ENCODE measurements around the gene ARHGAP26.

ARHGAP26 gene

DNA sequence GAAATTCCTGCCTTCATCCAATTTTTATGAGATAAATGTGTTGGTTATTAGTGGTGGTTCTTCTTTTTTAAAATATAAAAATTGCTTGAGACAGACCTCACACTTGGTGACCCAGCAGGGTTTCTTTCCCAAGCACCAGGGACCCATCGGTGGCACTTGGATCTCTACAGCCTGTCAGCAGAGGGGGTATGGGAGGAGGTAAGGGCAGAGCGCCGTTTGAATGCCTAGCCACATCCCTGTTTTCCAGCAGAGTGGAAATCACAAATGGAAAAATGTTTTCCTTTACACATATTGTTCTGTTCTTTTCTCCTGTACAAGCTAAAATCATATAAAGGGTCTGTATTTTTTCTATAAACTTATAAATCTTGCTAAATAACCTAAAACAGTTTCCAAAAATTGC lies 385.3 kb downstream of the ARHGAP26 start:
- no peak for DNase-seq

DNA sequence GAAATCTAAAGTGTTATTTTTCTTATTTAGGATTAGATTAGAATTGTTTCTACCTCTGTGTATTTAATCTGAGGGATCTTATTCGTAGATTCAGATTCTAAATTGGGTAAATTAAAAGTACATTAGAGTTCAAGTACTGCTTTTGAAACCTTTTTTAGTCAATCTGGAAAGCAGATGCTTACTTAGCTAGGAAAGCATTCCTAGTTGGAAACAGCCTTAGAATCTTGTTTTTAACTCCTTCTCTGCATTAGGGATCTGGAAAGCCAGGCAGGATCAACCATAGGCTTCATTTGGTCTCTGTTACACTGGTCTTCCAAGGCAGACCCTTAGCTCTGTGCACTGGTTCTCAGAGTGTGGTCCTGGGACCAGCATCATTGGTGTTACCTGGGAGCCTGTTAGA lies 385.9 kb downstream of the ARHGAP26 start:
- DNase-seq, result no peak

DNA sequence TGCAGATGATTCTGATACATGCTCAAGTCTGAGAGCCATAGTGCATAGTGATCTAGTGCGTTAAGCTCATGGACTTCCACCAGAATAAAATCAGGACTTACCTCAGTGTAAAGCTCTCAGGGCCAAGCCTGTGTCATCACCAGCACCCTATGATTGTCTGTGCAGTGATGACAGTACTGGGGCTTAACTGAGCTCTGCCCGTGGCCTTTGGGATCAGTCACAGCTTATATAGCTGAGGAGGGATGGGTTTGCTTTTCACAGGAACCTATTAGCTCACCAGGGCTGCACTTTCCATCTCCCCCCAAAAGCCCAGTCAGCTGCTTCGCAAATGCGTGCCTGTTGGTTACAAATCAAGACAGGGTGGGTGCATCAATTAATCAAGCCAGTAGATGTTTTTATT lies 386.4 kb downstream of the ARHGAP26 start:
- DNase-seq, result no peak

DNA sequence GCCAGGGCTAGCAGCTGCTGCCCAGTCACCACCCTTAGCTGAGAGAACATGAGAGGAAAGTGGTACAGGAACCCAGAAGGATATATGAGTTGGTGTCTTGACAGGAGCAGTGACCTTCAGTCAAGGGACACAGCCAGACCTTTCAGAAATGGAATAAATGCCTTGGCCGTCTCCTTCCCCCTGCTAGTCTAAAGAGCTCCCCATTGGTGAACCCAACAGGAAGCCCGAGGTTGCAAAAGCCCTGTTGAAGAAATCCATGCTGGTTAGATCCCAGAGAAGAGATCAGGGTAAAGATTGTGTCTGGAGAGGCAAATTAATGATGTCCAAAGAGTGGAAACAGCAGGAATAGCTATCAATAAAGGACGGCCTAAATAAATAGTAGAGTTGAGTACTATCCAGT lies 388.9 kb downstream of the ARHGAP26 start:
- no peak for DNase-seq

DNA sequence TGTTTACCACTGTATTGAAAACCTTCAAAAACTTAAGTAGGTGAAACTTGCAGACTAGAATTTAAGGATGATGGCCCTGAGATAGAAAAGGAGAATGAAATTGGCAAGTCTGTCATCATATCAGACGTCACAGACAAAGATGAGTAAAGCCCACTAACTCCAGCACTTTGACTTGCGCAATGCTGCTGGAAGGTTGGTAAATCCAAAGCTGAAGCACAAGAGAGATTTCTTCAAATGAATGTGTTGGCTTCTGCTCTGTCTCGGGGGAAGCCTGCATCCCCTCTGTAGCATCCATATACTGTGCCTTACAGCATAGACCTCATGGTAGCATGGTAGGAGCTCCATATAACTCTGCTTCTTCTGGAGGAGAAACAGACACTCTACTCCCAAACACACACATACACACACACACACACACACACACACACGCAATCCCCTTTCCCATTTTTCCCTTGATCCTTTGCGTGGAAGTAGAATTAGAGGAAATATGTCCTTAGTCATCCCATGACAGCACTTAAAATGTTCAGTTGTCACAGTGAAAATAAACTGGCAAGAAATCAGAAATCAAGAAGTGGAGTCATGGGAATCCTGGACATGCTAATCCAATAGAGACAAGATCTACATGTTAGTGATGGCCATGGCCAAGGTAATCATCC lies 391.8 kb downstream of the ARHGAP26 start:
- DNase-seq, result no peak

DNA sequence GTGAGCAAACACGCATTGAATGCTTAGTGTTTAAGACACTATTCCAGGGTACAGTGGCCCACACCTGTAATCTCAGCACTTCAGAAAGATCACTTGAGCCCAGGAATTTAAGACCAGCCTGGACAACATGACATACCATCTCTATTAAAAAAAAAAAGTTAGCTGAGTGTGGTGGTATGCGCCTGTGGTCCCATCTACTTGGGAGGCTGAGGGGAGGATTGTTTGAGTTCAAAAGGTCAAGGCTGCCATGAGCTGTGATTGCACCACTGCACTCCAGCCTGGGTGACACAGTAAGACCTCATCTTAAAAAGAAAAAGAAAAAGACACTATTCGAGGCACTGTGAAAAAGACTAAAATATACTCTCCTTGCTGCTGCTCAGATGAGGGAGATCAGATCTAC lies 392.6 kb downstream of the ARHGAP26 start:
- no peak for DNase-seq

DNA sequence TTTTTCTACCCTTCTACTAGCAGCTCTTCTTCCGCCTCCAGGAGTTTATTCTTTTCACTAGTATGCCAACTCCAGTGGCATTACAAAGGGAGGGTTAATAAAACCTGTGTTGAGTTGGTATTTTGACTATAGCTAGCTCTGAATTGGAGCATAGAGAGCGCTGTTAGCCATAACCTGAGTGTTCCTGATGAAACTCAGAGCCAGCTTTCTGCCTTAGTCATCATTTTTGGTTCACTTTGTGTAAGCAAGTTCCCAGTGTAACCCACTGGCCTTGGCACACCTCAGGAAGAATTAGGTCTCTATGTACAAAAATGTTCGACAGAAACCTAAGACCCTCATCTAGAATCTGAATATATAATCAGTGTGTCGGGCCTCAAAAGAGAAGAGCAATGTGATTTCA lies 394.4 kb downstream of the ARHGAP26 start:
- no peak for DNase-seq

DNA sequence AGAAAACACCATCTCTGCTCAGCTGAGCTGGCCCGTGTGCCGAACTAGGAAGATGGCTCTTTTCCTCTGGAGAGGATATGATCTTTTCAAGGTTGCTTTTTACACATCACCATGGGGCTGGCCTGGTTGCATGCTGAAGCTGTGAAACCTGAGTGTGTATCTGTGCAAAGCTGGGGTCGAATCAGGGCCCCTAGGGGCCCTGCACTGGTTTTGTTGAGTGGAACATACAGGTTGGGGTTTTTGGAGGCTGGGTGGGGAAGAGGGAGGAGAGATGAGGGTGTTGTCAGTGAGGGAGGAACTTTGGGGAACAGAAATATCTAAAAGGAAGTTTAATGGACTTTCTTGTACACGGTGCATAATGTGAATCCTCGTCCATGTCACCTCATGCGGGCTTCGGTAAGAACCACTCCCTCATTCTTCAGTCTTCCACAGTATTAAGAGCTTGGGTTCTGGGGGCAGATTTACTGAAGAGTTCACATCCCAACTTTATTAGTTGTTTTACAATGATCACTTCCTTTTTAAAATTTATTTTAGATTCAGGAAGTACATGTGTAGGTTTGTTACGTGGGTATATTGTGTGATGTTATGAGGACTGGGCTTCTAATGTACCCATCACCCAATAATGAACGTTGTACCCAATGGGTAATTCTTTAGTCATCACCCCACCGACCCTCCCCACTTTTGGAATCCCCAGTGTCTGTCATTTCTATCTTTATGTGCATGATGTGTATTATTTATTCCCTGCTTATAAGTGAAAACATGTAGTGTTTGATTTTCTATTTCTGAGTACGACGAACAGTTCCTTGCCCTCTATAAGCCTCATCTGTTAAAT lies 395.1 kb downstream of the ARHGAP26 start:
- DNase-seq, result no peak

DNA sequence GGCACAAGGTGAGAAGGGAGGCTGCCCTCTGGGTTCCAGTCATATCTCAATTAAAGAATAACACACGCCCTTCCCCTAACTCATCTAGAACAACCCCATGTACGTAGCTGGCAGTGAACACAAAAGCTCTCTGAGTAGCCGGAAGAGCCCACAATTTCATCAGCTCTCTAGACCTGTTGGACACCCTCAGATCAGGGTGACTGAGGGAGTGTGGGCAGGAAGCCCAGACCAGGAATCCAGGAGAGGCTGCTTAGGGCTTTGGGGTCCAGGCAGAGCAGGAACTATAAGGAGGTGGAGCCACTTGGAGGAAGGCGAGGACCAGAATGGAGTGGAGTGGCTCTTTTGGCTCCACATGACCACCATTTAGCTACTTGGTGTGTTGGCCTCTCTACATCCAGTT lies 395.9 kb downstream of the ARHGAP26 start:
- no peak for DNase-seq

DNA sequence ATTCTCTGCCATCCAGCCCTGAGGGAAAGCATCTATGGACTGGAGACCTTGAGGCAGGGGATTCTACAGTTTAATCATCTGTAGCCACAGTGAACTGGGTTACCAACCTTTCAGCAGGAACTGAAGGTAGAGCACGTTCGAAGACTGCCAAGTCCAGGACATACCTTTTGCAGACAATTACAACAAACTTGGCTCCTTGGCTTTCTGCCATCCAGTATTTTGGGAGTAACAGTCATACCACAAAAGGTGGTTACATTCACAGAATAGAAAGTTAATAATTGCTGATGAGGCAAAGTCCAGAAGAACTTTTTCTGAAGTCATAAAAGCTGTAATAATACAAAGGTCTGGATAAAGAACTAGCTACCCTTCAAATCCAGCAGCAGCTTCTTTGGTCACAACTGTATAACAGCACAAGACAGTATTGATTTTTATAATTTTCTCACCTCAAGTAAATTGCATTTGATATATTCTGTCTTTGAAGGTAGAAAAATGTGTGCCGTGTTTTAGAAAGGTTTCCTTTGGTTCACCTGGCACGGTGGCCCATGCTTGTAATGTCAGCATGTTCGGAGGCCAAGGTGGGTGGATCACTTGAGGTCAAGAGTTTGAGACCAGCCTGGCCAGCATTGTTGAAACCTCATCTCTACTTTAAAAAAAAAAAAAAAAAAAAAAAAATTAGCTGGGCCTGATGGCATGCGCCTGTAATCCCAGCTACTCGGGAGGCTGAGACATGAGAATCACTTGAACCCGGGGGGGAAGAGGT lies 396.7 kb downstream of the ARHGAP26 start:
- no peak for DNase-seq

DNA sequence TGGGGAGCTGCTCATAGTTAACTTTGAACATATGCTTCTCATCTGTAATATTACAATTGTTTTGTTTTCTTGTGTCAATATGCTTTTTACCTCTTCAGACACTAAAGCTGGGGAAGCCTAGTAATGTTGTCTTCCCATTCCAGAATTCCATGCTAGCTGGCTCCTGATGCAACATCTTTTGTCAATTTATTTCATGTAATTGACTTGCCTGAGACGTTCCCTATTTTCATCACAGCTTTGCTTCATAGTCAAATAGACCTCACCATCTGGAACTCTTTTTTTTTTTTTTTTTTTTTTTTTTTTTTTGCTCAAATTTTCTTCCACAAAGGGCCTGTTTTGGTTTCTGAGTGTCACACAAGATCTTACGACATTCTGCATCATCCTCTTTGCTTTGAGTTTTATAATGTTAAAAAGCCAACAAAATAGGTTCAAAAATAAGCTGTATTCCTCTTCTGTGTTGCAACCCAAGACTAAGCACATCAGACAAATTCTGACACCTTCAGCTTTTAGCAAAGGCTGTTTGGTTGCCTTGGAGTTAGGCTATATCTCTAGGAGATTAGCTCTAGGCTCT lies 398.1 kb downstream of the ARHGAP26 start:
- peak; percentile 64 for DNase-seq

DNA sequence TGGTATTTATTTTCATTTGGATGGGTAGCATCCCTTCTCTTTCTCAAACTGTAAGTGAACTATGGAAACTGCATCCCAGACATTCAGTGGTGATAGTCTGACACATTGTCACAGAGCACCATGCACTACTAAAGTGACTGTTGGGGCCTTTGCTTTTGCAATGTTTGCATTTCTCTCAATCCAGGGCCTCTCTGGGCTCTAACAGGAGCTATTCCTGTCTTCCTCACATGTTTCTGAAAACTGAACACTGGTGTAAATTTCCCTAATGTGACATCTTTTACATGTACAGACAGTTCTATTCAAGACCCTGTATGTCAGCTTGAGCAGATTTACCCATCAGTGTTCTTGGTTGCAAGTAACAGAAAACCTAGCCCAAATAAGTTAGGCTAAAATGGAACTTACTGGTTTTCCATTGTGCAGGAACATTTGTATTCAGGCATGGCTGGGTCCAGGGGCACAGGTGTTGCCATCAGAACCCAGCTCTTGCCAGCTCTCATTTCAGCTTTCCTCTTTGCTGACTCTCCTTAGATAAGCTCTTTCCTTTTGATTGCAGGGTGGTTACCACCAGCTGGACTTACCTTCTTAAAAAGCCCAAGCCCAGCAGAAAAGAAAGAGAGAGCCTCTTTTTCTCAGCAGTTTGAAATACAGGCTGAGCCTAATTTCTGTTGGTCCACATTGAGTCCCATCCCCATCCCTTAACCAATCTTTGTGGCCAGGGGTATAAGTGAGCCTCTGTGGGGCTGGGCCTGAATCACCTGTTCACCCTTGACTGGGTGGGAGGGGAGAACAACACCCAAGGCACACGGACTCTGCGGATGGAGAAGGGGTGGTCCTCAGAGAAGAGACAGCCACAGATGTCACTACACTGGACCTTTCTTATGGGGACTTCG lies 399.0 kb downstream of the ARHGAP26 start:
- no peak for DNase-seq

DNA sequence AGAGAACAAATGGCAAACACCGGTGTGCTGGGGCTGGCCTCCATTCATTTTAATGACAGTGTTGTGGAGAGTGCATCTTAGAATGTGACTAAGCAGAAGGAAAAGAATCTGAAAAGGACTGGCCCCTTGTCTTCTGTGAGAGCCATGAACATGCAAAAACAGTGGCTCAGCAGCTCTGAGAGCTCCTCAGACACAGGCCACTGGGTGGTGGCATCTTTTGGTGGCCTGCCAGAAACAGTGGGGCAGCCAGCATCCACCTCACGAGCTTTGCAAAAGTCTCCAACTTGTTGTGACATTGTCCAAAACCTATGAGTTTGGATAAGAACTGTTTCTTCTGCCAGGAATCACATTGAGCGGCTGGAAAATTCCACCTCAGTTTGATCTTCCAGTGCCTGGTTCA lies 399.9 kb downstream of the ARHGAP26 start:
- no peak for DNase-seq

DNA sequence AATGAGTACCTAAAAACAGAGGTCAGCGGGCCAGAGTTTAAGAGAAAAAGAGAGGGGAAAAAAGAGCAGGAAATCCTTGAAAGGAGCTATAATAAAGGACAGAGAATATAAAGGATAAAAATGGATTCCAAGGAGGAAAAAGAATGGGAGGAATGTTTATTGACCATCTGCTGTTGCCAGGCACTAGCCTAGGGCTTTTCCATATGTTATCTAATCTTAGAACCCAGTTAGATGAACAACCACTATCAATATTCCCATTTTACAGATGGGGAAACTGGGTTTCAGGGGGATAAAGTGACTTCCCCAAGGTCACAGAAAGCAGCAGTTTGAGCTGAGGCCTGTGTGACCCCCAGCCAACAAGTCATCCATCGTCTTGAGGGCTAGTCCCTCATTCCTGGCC lies 400.8 kb downstream of the ARHGAP26 start:
- no peak for DNase-seq

DNA sequence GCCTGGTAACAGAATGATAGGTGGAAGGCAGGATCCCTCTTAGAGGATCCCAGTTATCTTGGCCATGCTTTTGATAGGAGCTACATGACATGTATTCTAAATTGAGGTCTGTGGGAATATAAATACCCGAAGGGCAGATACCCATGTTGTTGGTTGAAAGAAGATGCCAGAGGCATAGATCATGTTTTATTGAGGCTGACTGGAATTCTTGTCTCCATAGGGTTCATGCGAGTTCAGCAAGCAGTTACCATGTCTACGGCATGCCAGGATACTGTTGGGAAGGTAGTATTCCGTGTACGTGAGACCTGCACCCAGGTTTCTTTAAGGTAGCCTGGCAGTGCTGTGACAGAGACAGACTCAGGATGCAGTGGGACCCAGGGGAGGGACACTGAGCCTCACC lies 402.6 kb downstream of the ARHGAP26 start:
- DNase-seq, result no peak

DNA sequence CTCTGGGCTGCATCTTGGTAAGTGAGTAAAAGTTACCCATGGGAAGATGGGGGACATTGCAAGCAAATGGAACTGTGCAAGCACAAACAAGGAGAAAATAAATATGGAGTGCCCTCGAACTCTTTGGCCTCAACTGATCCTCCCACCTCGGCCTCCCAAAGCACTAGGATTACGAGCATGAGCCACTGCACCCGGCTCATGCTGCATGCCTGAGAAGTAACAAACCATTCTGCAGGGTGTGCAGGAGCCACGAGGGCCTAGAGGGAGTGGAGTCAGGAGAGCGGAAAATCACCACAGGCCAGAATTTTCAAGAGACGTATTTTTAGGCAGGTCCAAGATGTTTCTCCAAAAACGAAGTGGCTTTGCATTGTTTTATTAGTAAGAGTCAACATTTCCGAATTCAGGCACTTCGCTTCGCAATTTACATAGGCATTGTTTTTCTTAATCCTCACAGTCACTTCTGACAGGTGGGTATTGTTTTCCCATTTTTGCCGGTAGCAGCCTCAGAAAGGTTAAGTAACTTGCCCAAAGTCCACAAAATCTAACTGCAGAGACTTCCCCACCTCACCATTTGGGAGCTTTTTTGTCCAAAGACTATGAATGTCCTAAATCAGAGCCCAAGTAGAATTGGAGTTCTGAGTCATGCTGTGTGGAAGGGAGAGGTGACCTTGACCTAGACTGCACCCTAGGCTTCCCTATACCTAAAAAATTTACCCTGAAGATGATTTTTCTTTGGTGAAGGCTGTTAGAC lies 403.1 kb downstream of the ARHGAP26 start:
- no peak for DNase-seq

DNA sequence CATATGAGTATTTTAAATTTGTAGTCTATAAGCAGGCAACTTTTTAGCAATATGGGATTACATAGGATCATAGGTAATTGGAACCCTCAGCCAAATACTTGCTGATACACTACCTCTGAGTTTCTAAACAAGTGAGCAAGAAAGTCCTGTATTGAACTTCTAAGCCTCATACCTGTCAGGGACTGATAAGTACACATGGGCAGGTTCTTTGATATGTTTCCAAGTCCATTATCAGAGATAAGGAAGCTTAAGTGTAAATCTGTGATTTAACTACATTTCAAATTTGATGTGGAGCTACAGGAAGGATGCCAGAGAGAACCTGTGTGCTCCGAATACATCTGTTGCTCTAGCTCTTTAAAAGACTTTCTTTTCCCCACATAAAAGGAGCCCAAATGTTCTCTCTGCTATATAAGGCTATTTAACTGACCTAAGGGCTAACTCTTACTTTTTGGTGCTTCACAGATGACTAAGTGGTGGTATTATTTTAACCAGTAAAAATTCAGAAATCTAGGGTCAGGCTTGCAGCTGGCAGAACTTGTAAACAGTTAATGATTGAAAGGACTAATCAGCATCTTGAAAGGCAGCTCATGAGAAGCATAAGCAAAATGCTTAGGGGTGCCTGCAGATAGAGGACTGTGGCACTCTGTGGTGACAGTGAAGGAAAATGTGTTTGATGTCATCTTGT lies 404.7 kb downstream of the ARHGAP26 start:
- DNase-seq, result no peak

DNA sequence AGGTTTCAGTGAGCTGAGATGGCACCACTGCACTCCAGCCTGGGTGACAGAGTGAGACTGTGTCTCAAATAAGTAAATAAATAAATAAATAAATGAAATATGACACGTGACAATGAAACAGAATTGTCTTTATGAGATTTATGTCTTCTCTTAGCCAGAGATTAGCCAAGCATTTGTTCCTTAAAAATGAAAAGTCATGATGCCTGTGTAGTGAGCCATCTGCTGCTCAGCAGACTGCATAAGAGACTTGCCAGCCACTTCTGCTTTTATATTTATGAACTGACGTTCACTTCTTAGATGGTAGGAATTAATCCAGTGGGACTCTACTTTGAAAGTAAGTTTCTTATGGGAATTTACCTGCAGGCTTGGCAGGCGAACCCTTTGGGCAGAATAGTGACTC lies 405.9 kb downstream of the ARHGAP26 start:
- DNase-seq, result peak; percentile 61

DNA sequence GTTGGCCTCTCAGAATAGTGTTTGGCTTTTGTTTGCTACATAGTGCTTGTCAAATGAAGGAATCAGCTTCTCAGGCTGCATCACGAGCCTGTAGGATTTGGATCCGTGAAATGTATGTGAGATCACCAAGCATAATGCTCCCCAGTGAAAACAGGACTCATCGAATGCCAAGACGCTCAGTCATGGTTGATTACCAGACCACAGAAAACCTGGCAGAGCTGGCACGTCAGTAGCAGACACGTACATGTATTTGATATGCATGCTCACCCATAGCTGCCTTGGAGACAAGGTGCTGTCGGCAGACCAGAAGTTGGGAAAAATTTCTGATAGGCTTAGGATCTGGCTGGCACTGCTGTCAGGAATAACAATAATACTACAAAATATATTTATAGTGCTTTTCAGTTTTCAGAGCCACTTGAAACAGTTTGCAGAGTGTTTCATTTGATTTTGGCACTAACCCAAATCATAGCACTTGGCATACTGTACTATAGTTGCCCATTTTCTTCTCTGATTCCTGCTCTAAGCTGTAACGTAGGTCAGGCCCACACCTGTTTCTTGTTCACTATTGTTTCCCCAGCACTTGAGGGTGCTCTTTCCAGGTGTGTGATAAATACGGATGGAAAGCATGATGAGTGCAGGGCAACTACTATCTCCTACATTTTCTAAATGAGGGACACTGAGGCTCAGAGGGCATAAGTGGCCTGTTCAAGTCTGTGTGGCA lies 407.2 kb downstream of the ARHGAP26 start:
- peak; percentile 98 for DNase-seq

DNA sequence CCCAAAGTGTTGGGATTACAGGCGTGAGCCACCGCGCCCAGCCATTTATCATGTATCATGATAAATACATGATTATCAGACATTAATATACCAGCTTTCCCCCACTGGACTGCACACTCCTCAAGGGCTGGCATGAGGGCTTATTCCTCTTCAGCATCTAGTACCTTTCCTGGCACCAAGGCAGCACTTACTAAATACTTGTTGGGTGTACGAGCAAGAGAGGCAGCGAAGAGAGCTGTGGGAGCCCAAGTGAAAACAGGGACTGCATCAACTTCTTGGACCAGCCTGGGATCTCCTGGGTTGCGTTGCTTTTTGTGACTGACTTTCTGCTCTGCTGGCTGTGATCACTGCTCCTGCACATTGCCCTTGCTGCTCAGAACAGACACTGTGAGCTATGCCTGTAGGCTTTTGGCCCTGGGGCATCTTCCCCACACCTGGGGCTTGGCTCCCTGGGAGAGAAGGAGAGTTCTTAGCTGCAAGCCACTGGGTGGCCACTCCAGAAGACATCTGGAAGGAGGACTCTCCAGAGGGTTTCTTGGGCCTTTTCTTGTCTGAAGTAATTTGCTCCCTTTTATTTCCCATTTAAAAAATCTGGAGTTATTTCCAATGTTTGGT lies 409.1 kb downstream of the ARHGAP26 start:
- no peak for DNase-seq

All from NCI-H446 treated with DMSO at 0.1 percent for 48 hours (cell line).